ENCODE results near the gene RNF214.

Gene RNF214

DNA sequence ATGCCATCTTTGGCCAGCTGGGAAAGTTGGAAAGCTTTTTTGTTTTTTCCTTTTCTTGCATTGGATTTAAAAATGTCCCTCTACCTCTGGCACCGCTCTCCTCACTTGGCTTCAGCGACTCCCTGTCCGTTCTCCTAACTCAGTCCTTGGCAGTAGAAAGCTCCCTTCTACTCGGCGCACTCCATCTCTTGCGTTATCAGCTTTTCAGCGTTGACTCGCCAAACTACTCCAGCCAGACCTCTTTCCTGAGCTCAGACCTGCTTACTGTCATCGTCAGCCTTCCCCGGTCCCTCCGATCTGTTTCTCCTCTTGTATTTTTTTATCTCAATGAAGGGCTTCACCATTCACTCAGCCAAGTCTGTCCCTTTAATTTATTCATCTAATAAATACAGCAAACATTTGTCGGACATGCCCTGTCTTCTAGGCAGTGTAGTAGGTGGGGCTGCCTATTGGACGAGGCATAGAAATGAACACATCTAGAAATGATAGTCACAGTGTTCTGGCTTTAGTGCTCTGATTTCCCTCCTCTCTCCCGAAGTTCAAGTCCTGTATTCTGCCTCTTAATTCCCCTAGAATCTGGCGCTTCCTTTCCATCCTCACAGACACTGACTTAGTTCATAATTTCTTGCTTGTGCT, 96.0 kb downstream of the RNF214 start:
- Histone ChIP-seq H3K36me3 (ENCODE audit: insufficient read depth, low read length) (no peaks in the 10 kb centered on the region), H3F3A (ENCODE audit: low read depth) (no peaks in the 10 kb centered on the region), H3K79me2 (ENCODE audit: insufficient read depth, low read length) (0 out of 2 replicates have a peak, but pooled peaks cover 4% of the 10 kb centered on the region), H3K9me2 (replicated peaks; ENCODE audit: low read depth, low read length) (no peaks in the 10 kb centered on the region), H2AFZ (ENCODE audit: low read length) (peak overlapping the region; percentile 97), H3K4me3 (ENCODE audit: low read length, poor library complexity, severe bottlenecking) (peak overlapping the region; percentile 95), H3K9ac (ENCODE audit: low read depth, low read length, poor library complexity, severe bottlenecking) (peak overlapping the region; percentile 75), H3K4me2 (ENCODE audit: low read depth, low read length, poor library complexity, severe bottlenecking) (peak overlapping the region; percentile 99), H4K20me1 (ENCODE audit: insufficient read depth, low read length, poor library complexity, severe bottlenecking) (no peaks in the 10 kb centered on the region), H3K4me1 (ENCODE audit: insufficient read depth, low read length, poor library complexity, severe bottlenecking) (peaks cover 13% of the 10 kb centered on the region), H3K9me3 (ENCODE audit: insufficient read depth, low read depth, low read length) (no peaks in the 10 kb centered on the region), H3K27me3 (ENCODE audit: insufficient read depth, low read length, poor library complexity, severe bottlenecking) (no peaks in the 10 kb centered on the region)
- no peak for TF ChIP-seq EZH2phosphoT487 (IDR thresholded peaks at IDR 0.05; ENCODE audit: borderline replicate concordance)
- TF ChIP-seq, protein P1, sequence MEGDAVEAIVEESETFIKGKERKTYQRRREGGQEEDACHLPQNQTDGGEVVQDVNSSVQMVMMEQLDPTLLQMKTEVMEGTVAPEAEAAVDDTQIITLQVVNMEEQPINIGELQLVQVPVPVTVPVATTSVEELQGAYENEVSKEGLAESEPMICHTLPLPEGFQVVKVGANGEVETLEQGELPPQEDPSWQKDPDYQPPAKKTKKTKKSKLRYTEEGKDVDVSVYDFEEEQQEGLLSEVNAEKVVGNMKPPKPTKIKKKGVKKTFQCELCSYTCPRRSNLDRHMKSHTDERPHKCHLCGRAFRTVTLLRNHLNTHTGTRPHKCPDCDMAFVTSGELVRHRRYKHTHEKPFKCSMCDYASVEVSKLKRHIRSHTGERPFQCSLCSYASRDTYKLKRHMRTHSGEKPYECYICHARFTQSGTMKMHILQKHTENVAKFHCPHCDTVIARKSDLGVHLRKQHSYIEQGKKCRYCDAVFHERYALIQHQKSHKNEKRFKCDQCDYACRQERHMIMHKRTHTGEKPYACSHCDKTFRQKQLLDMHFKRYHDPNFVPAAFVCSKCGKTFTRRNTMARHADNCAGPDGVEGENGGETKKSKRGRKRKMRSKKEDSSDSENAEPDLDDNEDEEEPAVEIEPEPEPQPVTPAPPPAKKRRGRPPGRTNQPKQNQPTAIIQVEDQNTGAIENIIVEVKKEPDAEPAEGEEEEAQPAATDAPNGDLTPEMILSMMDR (conservative IDR thresholded peaks at IDR 0.05; ENCODE audit: low read length): no peak

DNA sequence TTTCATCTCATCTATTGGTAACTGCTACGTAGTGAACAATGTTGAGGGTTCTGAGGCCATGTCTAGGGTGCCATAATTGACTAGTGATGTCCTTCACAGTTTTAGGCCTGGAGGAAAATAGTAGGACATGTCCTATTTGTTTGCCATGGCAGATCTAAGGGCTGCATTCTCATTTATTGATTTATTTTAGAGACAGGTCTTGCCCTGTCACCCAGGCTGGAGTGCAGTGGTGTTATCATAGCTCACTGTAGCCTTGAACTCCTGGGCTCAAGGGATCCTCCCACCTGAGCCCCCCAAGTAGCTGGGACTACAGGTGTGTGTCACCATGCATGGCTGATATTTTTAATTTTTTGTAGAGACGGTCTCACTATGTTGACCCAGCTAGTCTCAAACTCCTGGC, 100.4 kb downstream of the RNF214 start:
- H3K79me2 ChIP-seq (ENCODE audit: insufficient read depth, low read length): 0 out of 2 replicates have a peak, but pooled peaks cover 4% of the 10 kb centered on the region
- peaks cover 13% of the 10 kb centered on the region for H3K4me1 ChIP-seq (ENCODE audit: insufficient read depth, low read length, poor library complexity, severe bottlenecking)
- H3K9ac ChIP-seq (ENCODE audit: low read depth, low read length, poor library complexity, severe bottlenecking): no peak overlapping the region
- no peaks in the 10 kb centered on the region for H3K27me3 ChIP-seq (ENCODE audit: insufficient read depth, low read length, poor library complexity, severe bottlenecking)
- no peak overlapping the region for H2AFZ ChIP-seq (ENCODE audit: low read length)
- no peak for TF ChIP-seq EZH2phosphoT487 (IDR thresholded peaks at IDR 0.05; ENCODE audit: borderline replicate concordance)
- TF ChIP-seq, protein P1 (conservative IDR thresholded peaks at IDR 0.05; ENCODE audit: low read length): no peak
- H3K9me2 ChIP-seq (replicated peaks; ENCODE audit: low read depth, low read length): no peaks in the 10 kb centered on the region
- no peaks in the 10 kb centered on the region for H3K9me3 ChIP-seq (ENCODE audit: insufficient read depth, low read depth, low read length)
- no peak overlapping the region for H3K4me3 ChIP-seq (ENCODE audit: low read length, poor library complexity, severe bottlenecking)
- H3K4me2 ChIP-seq (ENCODE audit: low read depth, low read length, poor library complexity, severe bottlenecking): no peak overlapping the region
- no peaks in the 10 kb centered on the region for H3F3A ChIP-seq (ENCODE audit: low read depth)
- no peaks in the 10 kb centered on the region for H4K20me1 ChIP-seq (ENCODE audit: insufficient read depth, low read length, poor library complexity, severe bottlenecking)
- no peaks in the 10 kb centered on the region for H3K36me3 ChIP-seq (ENCODE audit: insufficient read depth, low read length)

DNA sequence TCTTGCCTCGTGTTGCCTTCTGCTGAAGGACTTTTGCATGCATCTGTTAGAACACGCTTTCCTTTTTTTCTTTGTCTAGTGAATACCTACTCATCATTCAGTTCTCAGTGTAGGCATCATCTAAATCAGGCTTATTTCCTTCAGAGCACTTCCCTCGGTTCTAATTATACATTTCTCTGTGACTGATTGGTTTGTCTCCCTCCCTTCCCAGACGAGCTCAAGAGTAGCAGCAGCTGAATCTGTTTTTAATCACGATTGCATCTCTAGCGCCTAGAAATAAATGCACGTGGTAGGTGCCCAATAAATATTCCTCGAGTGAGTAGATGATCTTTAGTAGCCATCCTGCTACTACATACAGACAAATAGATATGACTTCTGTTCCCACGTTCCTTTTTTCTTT, 101.4 kb downstream of the RNF214 start:
- Histone ChIP-seq H3K79me2 (ENCODE audit: insufficient read depth, low read length) (no peaks in the 10 kb centered on the region), H3K27me3 (ENCODE audit: insufficient read depth, low read length, poor library complexity, severe bottlenecking) (no peaks in the 10 kb centered on the region), H3K36me3 (ENCODE audit: insufficient read depth, low read length) (no peaks in the 10 kb centered on the region), H3K9ac (ENCODE audit: low read depth, low read length, poor library complexity, severe bottlenecking) (no peak overlapping the region), H3K4me1 (ENCODE audit: insufficient read depth, low read length, poor library complexity, severe bottlenecking) (peaks cover 6% of the 10 kb centered on the region), H3K9me2 (replicated peaks; ENCODE audit: low read depth, low read length) (no peaks in the 10 kb centered on the region), H3F3A (ENCODE audit: low read depth) (no peaks in the 10 kb centered on the region), H3K4me3 (ENCODE audit: low read length, poor library complexity, severe bottlenecking) (no peak overlapping the region), H4K20me1 (ENCODE audit: insufficient read depth, low read length, poor library complexity, severe bottlenecking) (no peaks in the 10 kb centered on the region), H3K4me2 (ENCODE audit: low read depth, low read length, poor library complexity, severe bottlenecking) (no peak overlapping the region), H2AFZ (ENCODE audit: low read length) (no peak overlapping the region), H3K9me3 (ENCODE audit: insufficient read depth, low read depth, low read length) (no peaks in the 10 kb centered on the region)
- TF ChIP-seq, protein P1 (conservative IDR thresholded peaks at IDR 0.05; ENCODE audit: low read length): no peak
- TF ChIP-seq EZH2phosphoT487 (IDR thresholded peaks at IDR 0.05; ENCODE audit: borderline replicate concordance): no peak
